Stimulated activated CD4-positive, alpha-beta T cell treated with anti-CD3 and anti-CD28 coated beads, Interleukin-12 subunit alpha, Interleukin-12 subunit beta, amount 100 ng/mL, for 24 hours (primary cell): ENCODE measurements around the gene FAM200B.

ENCODE experiments used
- DNase-seq, 2 experiments: peaks; one replicate each; pipeline ENCODE4 v3.0.0-alpha.2; 2020; ENCODE audit warnings: low read depth in 2 of 2

Gene FAM200B

DNA sequence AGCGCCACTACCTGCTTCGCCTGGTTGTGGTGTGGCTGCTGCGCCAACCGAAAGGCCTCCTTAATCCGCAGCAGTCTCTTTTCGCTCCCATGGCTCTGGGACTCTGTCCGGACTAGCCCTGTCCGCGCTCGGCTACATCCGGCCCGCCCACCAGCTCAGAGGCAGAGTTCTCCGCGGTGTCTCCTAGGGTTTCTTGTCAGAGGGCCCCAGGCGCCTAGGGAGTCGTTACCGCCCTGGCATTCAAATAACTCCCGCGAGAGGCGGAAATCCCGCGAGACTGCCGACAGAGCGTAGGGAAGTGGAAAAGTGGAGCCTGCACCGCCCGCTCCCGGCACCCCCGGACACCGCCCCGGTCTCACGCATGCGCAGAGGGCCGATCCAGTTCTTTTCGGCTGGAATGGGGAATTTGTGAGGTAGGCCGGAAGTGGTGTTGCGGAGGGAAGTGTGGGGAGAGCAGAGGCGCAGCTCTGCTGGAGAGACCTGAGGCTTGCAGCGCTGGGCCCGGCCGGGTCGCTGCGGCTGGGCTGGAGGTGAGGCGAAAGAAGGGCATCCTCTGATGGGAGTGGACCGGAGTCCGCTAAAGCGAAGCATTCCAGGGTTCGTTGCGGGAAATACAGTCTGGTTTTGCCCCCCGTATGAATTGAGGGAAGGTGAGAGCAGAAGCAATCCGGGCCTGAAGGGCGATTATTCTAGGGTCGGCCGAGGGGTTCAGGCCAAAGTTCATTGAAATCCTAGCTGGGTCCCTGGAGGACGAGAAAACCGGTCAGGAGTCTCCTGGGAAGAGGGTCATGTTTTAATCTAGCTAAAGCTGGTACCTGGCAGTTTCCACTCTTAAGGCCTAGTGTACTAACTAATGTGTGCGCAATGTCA, at the start of gene FAM200B:
Gene FAM200B (plus strand): TSS at position 456 of the 870 bp plus-strand sequence. CDS start 5,151 bp downstream, outside the sequence.
- peak; percentile 96 to 100 for DNase-seq

DNA sequence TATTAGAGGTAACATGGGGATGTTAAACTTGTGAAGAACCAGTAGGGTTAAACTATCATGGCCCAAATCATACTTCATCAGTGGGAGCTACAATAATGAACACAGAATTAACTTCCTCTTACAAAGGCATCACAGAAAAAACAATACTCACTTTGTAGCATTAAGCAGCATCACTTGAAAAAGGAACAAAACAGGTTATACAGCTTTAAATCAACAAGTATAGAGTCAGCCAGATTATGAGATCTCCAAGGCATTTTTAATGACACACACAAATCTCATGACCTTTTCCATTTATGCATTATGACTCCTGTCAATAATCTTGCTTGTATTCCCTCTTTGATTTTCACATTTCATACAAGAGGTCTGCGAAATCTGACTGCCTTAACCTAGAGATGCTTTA, 44.8 kb upstream of the FAM200B start:
- no peak for DNase-seq

DNA sequence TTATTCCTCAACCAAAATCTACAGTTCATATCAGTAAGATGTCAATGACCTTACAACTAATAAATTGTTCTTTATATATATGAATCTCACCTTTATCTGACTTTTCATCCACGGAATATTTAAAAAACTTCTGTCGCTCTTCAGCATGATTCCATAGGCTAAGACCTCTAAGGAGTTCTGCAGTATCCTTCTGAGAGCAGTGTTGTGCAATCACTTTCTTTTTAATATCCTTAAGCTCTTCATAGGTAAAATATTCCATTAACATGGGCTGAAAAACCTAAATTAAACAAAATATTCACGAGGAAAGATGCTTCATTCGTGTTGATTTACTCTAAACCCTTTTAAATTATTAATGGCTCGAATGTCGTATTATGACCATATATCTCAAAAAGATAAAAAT, 43.2 kb upstream of the FAM200B start:
- no peak for DNase-seq

DNA sequence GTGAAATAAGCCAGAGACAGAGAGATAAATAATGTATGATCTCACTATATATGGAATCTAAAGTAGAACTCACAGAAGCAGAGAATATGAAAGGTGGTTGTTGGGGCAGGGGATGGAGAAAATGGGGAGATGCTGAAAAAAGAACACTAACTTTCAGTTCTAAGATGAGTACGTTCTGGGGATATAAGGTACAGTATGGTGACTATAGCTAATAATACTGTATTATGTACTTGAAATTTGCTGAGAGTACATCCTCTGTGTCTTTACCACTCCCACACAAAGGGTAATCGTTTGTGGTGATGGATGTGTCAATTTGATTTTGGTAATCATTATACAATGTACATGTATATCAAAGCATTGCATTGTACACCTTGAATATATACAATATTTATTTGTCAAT, 33.0 kb upstream of the FAM200B start:
- no peak for DNase-seq

DNA sequence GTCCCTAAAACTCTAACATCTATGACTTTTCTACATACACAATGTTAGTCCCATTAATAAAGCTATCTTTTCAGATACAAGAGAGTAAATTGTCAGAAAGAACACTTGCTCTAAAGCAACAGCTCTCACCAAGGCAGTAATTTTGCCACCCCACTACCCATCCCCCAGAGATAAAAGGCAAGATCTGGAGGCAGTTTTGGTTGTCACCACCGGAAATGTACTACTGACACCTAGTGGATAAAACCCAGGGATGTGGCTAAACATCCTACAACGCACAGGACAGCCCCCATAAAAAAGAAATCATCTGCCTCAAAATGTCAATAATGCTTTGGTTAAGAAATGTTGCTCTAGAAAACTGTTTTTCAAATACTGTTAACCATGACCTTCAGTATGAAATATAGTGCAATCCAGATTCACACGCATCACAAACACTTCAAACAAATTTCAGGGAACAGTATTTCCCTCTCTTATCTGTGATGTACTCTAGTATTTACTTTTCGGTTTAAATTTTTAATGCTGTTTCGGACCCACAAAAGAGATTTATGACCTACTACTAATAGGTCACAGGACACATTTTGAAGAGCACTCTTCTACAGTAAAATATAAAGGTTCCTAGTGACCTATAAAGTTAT, 31.6 kb upstream of the FAM200B start:
- peak in 1 of 2 experiments; percentile 28 for DNase-seq

DNA sequence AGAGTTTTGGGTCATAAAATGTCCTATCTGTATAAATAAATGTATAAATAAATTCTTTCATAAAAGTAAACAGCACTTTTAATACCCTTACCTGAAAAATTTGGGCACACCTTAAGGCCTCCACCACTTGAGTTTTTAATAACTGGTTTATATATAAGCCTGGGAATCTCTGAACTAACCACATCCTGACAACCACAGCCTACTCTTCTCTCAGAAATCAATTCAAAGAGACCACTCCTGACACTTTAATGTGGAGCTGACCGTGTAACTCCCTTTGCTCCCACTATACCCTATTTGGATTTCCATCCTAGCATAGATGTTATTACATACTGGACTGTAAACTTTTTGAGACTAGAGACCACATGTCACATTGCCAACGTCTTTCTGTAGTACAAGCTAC, 30.0 kb upstream of the FAM200B start:
- DNase-seq: no peak

DNA sequence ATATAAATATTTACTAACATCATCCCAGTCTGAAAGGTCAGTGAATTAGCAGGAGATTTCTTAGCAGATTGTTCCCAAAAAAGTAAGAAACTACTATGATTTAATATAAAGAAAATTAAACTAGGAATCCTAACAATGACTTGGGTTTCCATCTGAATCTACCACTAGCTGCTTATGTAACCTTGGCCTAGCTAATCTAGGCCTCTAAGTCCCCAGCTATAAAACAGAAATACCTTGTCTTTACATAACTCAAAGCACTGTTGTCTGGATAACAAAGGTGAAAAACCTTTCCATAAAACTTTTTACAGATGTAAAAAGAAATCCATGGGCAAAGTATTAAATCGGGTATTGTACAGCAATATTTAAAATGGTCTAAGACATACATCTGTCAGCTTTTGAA, 29.4 kb upstream of the FAM200B start:
- no peak for DNase-seq

DNA sequence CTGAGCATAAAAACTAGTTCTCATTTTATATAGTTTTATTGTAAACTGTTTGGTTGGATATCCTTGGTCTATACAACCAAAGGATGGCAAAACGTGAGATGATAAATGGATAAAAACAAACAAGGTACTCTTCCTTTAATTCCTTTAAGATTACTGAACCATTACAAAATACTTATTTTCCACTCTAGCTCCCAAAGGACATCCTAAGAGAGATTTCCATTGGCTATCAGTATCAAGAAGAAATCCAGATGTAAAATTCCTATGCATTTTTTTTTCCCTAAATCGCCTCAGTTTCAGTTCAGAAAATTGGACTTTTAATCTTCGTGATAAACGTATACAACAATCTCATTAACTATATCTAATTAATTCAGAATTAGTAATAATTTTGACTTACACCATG, 28.8 kb upstream of the FAM200B start:
- no peak for DNase-seq

DNA sequence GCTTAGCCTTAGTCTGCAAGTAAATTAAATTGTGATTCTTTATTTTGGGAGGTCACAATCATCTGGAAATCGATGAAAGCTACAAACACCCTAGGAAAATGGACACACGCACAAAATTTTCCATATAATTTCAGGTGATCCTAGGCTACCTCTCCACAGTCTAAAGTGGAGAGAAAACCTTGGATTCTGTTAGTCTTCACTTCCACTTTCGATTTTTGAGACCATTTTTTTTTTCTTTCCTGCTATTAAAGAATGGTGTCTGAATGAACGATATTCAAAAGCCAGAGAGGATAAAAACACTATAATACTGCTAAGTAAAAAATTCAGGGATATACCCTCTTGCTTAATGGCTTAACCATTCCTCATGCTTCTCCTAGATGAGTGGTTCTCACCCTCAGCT, 28.2 kb upstream of the FAM200B start:
- no peak for DNase-seq

DNA sequence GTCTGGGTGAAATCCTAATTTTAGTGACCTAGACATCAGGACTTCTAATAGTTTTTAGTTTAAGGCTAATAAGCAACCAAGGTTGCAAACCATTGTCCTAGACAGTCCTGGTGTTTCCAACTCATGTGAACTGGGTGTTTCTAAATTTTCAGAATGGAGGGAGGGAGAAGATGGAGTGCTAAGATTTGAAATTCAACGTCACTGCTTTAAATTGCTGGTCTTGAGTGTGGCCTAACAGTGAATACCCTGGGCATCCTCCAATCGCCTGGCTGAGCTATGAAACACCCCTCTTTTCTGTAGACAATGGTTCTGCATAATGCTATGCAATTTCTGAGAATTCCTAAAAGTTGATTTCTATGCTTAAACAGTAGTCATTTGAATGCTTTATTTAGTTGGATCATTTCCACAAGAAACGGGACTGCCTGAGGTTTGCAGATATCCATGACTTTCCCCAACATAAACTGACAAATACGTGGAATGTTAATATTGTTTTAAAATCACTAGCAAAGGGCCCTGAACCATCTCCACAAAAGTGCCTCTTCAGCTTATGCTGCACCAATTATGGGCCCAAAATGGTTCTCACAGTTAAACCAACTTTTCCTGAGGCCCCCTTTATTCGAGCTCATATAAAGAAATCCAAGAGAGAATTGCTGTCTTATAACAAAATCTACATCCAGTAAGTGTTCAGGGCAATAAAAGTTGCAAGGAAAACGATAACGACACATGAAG, 27.6 kb upstream of the FAM200B start:
- no peak for DNase-seq

DNA sequence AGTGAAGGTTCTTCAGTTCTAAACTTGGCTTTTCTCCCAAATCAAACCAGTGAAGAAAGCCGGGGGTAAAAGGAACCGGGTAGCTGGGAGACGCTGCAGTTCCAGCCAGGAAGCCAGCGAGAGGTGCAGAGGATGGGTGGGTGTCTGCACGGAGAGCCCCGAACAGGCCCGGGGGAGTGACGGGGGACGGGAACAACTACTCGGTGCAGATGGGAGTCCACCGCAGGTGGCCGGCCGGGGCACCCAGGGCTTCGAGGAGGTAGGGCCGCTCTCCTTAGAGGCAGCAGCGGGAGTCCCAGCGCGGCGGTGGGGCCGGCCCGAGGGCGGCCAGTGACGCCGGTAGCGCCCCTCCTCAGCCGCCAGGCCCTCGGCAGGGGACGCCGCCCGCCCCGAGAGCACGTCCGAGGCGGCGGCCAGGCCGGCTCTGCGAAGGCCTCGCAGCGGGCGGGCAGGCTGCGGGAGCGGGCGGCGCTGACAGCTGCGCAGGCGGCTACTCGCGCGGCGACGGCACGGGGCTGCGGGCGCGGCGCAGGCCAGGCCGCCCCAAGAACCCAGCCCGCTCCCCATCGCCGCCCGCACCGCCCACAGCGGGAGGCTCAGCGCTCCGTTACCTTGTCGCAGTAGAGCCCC, 26.9 kb upstream of the FAM200B start:
- DNase-seq: peak in 1 of 2 experiments; percentile 30

DNA sequence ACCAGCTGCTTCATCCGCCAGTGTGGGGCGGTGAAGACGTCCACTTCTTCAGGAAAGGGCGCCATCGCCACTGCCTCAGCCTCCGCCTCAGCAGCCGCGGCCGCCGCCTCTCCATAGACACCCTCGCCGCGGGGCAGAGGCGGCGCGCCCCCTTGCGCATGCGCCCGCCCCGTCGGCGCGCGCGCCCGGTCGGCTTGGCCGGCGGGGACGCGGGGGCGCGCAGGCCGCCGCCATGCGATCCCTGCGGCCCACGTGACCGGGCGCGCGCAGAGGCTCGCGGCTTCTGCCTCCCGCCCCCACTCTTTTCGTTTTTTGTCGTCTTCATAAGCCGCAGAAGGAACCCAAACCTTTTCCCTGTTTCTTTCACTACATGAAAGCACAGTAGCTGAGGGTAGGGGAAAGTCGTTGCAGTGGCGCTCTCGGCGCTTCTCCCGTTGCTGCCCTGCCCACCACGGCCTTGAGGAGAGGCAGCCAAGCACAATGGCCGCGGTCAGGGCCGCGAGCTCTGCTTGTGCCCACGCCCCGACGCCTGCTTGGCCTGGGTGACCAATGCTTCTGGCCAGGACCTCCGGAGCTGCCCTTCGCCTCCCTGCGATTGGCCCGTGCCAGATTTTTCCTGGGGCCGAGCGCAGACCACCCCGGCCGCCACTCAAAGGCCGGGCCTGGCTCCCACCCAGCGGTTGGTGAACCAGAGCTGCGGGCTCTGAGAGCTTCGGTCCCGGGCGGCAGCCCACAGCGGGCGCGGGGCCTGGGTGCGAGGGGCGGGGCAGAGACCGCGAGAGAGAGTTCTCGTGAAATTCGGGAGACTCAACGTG, 26.2 kb upstream of the FAM200B start, which contains the start of gene FBXL5:
Gene FBXL5 (minus strand): TSS at position 135 of the 815 bp plus-strand sequence. CDS start 70 bp downstream, at position 65.
- peak; percentile 67 to 69 for DNase-seq

DNA sequence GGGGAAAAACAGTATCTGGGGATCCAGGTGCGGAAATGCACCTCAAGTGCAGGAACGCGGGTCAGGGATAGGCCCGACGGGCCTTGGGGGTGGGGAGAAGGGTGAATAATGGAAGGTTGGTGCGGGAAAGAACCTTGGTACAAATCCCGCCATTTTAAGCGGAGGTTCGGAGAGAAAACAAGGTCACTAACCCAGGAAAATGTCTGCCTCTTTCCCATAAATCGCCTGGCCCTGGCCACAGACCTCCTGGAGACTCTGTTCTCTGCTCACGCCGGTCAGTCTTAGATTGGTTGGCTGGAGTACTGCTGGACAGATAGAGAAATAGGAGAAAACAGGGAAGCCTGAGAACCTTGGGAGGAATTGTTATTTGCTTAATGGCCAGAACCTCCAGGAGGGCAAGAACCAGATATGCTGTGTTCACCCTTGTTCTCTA, 25.6 kb upstream of the FAM200B start:
- no peak for DNase-seq

DNA sequence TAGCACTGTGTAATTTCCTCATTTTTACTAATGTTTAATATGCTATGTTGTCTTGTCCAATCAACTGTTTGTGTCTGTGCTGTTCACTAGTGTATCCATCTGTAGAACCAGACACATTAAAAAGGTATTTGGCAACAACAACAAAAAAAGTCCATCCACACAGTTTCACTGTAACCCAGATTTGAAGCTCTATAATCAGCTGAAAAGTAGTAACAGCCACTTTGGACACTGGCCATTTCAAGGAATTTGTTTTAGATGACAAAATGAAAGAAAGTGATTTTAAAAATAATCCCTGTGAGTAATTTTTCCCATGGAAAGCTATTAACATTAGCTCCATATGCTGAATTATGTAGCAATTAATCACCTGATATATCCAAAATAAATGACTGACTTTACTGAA, 24.3 kb upstream of the FAM200B start:
- no peak for DNase-seq

DNA sequence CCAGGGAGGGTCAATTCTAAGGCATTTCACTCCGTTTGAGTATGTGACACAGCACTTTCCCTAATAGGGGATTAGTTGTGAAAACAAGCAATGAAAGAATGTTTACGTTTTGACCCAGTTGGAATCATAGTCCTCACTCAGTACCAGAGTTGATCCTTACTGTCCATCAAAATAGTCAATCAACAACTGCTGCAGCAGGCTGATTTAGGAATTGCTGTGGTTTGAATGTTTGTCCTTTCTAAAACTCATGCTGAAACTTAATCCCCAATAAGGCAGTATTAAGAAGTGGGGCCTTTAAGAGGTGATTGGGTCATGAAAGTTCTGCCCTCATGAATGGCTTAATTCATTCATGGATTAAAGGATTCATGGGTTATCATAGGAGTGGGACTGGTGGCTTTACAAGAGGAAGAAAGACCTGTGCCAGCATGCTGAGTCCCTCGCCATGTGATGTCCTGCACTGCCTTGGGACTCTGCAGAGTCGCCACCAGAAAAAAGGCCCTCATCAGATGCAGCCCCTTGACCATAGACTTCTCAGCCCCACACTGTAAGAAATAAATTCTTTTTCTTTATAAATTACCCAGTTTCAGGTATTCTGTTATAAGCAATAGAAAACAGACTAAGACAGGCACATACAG, 23.4 kb upstream of the FAM200B start:
- no peak for DNase-seq

DNA sequence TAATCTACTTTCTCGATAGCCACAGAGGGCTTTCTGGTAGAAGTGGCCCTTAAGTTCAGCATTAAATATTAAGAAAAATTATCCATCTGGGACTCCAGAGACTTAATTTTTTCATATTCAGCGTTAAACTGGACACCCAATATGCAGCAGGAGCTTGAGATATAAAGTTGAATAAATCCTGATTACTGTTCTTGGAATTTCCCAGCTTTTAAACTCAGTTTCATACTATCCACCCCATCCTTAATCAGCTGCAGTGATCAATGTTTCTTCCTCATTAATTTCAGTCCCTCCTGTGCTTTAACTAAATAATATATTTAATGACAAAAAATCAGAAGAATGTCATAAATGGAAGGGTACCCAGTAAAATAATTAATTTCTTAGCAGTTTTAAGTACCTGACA, 22.8 kb upstream of the FAM200B start:
- no peak for DNase-seq

DNA sequence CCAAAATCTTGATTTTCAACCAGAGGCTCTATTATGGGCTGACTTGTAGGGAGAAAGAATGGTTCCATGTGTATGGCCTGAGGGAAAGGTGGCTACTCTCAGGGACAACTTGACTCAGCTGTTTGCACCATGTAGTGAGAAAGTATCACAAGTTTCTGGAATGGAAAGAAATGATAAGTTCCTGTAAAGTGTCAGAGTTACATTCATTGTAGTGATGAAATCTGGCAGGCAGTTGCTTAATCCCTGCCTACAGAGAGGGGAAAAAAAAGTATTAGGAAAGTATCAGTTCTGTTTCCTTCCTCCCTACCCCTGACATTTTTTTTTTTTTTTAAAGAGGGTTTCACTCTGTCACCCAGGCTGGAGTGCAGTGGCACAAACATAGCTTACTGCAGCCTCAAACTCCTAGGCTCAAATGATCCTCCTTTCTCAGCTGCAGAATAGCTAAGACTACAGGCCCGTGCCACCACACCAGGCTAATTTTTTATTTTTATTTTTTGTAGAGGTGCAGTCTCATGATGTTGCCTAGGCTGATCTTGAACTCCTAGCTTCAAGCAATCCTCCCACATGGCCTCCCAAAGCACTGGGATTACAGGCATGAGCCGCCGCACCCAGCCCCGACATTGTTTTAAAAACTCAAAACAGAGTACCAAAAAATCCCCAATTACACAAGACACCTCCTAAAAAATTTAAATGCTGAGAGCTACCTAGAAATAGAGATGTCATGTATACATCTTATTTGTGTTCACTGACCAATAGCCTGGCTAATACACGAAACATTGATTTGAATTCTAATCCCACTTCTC, 21.7 kb upstream of the FAM200B start:
- no peak for DNase-seq

DNA sequence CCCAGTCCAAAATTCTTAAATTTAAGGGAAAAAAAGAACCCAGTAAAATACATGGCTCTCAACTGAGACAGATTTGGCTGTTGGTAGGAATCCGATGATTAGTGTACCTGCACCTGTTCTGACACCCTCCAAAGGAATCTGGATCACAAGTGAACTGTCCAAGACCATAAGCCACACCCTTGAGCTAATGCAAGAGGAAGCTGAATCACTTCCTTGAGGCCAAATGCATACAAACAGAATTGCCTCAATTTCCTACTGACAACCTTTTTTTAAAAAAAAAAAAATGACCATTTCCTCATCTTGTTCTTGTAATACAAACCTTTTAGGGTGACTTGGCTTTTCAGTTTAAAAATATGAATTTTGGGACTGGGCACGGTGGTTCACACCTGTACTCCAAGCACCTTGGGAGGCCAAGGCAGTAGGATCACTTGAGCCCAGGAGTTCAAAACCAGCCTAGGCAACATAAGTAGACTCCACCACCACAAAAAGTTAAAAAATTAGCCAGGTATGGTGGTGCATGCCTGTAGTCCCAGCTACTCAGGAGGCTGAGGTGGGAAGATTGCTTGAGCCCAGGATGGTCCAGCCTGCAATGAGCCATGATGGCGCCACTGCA, 15.8 kb upstream of the FAM200B start:
- no peak for DNase-seq

DNA sequence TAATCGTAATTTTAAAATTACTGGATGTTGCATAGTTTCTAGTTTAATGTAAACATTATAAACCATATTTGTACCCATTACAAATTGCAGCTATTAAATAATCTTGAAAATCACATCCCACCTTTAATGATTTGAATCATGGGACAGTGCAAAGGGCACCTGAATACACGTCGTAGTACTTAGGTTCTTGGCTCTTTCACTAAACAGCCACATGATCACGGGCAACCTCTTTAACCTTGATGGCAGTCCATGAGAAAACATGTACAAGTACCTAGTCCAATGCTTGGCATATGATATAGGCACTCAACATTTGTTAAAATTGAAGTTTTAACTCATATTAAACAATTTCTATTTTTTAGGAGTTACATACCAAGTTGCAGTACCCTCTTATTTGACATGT, 14.6 kb upstream of the FAM200B start:
- no peak for DNase-seq
